K562 (cell line): Measurements from ENCODE around the gene ETV3. TPM values are rescaled to one million over a fixed set of nuclear protein-coding genes. Genes with fewer than 3 reads are reported as not detected.

Source experiments
- BHLHE40 ChIP-seq: IDR thresholded peaks from 2 replicates; pipeline ENCODE4 v1.6.1; 2011; ENCODE audit warnings: low read length, improper control_type of control experiment
- CHD1 ChIP-seq: fragments of 200-600 bp; sonication (generic); IDR thresholded peaks from one replicate; pipeline ENCODE4 v1.6.1; 2012; ENCODE audit warnings: mild to moderate bottlenecking, moderate library complexity, low read length, inconsistent platforms
- CHD2 ChIP-seq: IDR thresholded peaks from 2 replicates; pipeline ENCODE4 v1.6.1; 2011; ENCODE audit warnings: low read depth, low read length
- EGR1 ChIP-seq: fragments of 450-650 bp; conservative IDR thresholded peaks from 2 replicates; pipeline ENCODE4 v1.6.1; 2017; ENCODE audit warnings: mild to moderate bottlenecking
- ETS2 ChIP-seq: IDR thresholded peaks from 2 replicates; pipeline ENCODE4 v1.6.1; 2016; ENCODE audit warnings: borderline replicate concordance, missing genetic modification characterization, mild to moderate bottlenecking, moderate library complexity, missing compliant biosample characterization; ENCODE audit not compliant: poor library complexity, severe bottlenecking
- GTF2E2 ChIP-seq: fragments of 200-800 bp; sonication (Bioruptor generic); IDR thresholded peaks from 2 replicates; pipeline ENCODE4 v1.6.1; 2016; ENCODE audit warnings: missing genetic modification characterization, missing compliant biosample characterization
- polyA plus RNA-seq, 8 experiments: library from polyadenylated mRNA; depleted of rRNA in 4 of 8; stranded (reverse) in 5 of 8; unstranded in 3 of 8; fragments of >200 nt; fragmentation: Nextera tagmentation in 2 of 8; fragmentation: Illumina TruSeq in 1 of 8; extraction: Ambion mirVana in 2 of 8; extraction: Trizol in 1 of 8; gene quantifications; 2 replicates each; pipeline versions ENCODE4 v1.2.1 to v1.2.3, GENCODE V29; 2011 to 2014; ENCODE audit warnings: inconsistent platforms in 1 of 8, missing spikeins in 1 of 8
- total RNA-seq, 7 experiments: library from RNA; depleted of rRNA in 6 of 7; stranded (reverse); fragments of >200 nt in 6 of 7; fragmentation: Illumina TruSeq in 2 of 7; extraction: Trizol in 2 of 7; gene quantifications; 2 replicates each; pipeline versions ENCODE4 v1.2.1 to v1.2.3, GENCODE V29; 2011 to 2021; ENCODE audit warnings: low replicate concordance in 1 of 7
- TF ChIP-seq, protein P1 (sequence below): fragments of 450-650 bp; IDR thresholded peaks from 2 replicates; pipeline ENCODE4 v1.6.1; 2017; ENCODE audit warnings: antibody characterized with exemption, mild to moderate bottlenecking
- TF ChIP-seq, protein P2 (sequence below): IDR thresholded peaks from 2 replicates; pipeline ENCODE4 v1.6.1; 2012; ENCODE audit warnings: low read depth, low read length, improper control_type of control experiment, borderline replicate concordance

ETV3 gene
- total and polyA plus RNA-seq, 9 of the 15 experiments (the other 6 are each of a cell fraction or from before 2014, with no cell fraction given), result 3.1 to 16.0 (median 9.0) TPM

- TF ChIP-seq, protein P1, sequence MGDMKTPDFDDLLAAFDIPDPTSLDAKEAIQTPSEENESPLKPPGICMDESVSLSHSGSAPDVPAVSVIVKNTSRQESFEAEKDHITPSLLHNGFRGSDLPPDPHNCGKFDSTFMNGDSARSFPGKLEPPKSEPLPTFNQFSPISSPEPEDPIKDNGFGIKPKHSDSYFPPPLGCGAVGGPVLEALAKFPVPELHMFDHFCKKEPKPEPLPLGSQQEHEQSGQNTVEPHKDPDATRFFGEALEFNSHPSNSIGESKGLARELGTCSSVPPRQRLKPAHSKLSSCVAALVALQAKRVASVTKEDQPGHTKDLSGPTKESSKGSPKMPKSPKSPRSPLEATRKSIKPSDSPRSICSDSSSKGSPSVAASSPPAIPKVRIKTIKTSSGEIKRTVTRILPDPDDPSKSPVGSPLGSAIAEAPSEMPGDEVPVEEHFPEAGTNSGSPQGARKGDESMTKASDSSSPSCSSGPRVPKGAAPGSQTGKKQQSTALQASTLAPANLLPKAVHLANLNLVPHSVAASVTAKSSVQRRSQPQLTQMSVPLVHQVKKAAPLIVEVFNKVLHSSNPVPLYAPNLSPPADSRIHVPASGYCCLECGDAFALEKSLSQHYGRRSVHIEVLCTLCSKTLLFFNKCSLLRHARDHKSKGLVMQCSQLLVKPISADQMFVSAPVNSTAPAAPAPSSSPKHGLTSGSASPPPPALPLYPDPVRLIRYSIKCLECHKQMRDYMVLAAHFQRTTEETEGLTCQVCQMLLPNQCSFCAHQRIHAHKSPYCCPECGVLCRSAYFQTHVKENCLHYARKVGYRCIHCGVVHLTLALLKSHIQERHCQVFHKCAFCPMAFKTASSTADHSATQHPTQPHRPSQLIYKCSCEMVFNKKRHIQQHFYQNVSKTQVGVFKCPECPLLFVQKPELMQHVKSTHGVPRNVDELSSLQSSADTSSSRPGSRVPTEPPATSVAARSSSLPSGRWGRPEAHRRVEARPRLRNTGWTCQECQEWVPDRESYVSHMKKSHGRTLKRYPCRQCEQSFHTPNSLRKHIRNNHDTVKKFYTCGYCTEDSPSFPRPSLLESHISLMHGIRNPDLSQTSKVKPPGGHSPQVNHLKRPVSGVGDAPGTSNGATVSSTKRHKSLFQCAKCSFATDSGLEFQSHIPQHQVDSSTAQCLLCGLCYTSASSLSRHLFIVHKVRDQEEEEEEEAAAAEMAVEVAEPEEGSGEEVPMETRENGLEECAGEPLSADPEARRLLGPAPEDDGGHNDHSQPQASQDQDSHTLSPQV, result no peak
- TF ChIP-seq EGR1 (no peak), CHD2 (no peak), GTF2E2 (tag) (no peak), CHD1 (no peak), BHLHE40 (peak; percentile 46; the same call in 1 of the 2 replicates), ETS2 (tag) (no peak)
- TF ChIP-seq, protein P2, sequence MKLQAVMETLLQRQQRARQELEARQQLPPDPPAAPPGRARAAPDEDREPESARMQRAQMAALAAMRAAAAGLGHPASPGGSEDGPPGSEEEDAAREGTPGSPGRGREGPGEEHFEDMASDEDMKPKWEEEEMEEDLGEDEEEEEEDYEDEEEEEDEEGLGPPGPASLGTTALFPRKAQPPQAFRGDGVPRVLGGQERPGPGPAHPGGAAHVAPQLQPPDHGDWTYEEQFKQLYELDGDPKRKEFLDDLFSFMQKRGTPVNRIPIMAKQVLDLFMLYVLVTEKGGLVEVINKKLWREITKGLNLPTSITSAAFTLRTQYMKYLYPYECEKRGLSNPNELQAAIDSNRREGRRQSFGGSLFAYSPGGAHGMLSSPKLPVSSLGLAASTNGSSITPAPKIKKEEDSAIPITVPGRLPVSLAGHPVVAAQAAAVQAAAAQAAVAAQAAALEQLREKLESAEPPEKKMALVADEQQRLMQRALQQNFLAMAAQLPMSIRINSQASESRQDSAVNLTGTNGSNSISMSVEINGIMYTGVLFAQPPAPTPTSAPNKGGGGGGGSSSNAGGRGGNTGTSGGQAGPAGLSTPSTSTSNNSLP, result no peak
Observed at GRCh38 chr1:157085421-157085820, 52.8 kb downstream of the ETV3 start (continued).
